Kidney epithelial cell (primary cell): Measurements from ENCODE around the gene B4GALNT3. TPM values are rescaled to one million over a fixed set of nuclear protein-coding genes. Genes with fewer than 3 reads are reported as not detected.

Source experiments
- DNase-seq: peaks from one replicate; pipeline ENCODE4 v3.0.0-alpha.2; 2010; ENCODE audit warnings: low read depth
- H3K27me3 ChIP-seq: 2 replicates; pipeline ENCODE4 v1.6.0; 2011; ENCODE audit warnings: low read length; ENCODE audit not compliant: control insufficient read depth, insufficient read depth
- H3K36me3 ChIP-seq: 2 replicates; pipeline ENCODE4 v1.5.1; 2011; ENCODE audit warnings: low read length; ENCODE audit not compliant: control insufficient read depth, insufficient read depth
- H3K4me3 ChIP-seq: 2 replicates; pipeline ENCODE4 v1.5.1; 2011; ENCODE audit warnings: low read depth, mild to moderate bottlenecking, control low read depth, low read length
- total RNA-seq: library from RNA; depleted of rRNA; stranded (reverse); fragments of >200 nt; gene quantifications from 2 replicates; pipeline ENCODE4 v1.2.3, GENCODE V29; 2015
- TF ChIP-seq, protein P1 (sequence below): IDR thresholded peaks from 2 replicates; pipeline ENCODE4 v1.5.1; 2011; ENCODE audit warnings: mild to moderate bottlenecking, moderate library complexity, low read length, control low read depth, inconsistent platforms; ENCODE audit not compliant: insufficient read depth, poor library complexity, severe bottlenecking

Gene B4GALNT3
- total RNA-seq, 1 donor from 2014 or later = 6.8 TPM

DNA sequence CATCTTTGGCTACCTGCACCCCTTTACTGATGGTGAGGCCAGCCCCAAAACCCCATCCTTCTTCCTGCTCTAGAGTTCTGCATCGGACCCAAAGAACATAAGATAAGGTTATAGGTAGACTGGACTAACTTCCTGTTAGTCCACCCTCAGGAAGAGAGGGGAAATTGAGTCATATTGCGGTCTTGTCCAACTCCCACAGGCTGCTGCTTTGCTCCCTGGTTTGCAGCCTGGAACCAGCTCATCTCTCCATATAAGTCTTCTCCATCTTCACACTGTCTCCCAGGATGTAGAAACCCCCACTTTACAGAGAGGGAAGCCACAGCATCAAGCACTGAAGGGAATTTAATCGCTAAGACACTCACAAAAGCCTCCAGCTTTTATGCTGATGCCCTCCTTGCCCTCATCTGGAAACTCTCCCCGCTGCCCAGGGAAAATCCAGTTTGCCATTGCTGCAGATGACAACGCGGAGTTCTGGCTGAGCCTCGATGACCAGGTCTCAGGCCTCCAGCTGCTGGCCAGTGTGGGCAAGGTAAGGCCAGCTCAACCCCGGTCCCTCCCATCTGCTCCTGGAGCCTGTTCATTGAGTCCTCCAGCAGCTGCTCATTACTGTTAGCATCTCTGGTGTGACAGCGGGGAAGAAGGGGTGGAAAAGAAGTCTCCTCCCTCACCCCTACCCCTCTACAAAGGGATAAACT is 85.3 kb downstream of the B4GALNT3 start:
- no peak for DNase-seq
- TF ChIP-seq, protein P1, sequence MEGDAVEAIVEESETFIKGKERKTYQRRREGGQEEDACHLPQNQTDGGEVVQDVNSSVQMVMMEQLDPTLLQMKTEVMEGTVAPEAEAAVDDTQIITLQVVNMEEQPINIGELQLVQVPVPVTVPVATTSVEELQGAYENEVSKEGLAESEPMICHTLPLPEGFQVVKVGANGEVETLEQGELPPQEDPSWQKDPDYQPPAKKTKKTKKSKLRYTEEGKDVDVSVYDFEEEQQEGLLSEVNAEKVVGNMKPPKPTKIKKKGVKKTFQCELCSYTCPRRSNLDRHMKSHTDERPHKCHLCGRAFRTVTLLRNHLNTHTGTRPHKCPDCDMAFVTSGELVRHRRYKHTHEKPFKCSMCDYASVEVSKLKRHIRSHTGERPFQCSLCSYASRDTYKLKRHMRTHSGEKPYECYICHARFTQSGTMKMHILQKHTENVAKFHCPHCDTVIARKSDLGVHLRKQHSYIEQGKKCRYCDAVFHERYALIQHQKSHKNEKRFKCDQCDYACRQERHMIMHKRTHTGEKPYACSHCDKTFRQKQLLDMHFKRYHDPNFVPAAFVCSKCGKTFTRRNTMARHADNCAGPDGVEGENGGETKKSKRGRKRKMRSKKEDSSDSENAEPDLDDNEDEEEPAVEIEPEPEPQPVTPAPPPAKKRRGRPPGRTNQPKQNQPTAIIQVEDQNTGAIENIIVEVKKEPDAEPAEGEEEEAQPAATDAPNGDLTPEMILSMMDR = no peak
- Histone ChIP-seq H3K27me3 (peaks cover 2% of the 10 kb centered on the region), H3K36me3 (no peaks in the 10 kb centered on the region), H3K4me3 (no peak overlapping the region)

DNA sequence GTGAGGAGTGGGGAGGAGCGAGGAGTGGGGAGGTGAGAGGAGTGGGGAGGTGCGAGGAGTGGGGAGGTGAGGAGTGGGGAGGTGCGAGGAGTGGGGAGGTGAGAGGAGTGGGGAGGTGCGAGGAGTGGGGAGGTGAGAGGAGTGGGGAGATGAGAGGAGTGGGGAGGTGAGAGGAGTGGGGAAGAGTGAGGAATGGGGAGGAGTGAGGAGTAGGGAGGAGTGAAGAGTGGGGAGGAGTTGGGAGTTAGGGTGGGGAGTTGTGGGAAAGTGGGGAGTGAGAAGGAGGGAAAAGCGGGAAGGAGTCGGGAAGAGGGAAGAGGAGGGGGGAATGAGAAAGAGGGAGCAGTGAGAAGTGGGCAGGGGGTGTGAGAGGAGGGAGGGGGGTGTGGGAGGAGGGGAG is 86.1 kb downstream of the B4GALNT3 start:
- H3K27me3 ChIP-seq = peaks cover 2% of the 10 kb centered on the region
- TF ChIP-seq, protein P1 = no peak

DNA sequence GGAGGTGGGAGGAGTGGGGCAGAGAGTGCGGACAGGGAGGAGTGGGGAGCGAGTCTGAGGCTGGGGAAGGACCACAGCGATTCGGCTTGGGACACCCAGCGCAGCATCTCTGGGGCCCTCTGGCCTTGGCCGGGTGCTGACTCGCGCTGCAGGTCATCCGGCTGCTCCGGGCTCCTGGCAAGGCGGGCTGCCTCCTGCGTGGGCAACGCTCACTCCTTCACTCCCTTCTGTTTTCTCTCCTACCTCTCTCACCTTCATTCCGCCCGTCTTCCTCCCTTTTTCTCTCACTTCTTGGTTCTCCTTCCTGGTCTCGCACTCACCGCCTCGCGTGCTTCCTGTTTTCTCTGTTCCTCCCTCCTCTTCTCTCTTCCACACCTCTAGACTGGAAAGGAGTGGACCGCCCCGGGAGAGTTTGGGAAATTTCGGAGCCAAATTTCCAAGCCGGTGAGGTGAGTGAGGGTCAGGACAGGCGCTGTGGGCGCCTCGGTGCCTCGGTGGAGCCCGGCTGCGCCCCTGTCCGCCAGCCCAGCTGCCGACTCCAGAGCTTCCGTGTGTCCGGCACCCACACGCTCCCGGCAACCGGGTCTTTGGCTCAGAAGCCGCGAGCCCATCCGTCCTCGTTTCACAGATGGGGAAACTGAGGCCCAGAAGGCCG is 86.7 kb downstream of the B4GALNT3 start:
- no peak overlapping the region for H3K4me3 ChIP-seq
- TF ChIP-seq, protein P1 = no peak
- no peak for DNase-seq
- H3K27me3 ChIP-seq = peaks cover 2% of the 10 kb centered on the region
- H3K36me3 ChIP-seq = no peaks in the 10 kb centered on the region

More for the DNA sequence above, 86.1 kb downstream of the B4GALNT3 start:
- Histone ChIP-seq H3K4me3 (no peak overlapping the region), H3K36me3 (no peaks in the 10 kb centered on the region)
- DNase-seq = no peak

DNA sequence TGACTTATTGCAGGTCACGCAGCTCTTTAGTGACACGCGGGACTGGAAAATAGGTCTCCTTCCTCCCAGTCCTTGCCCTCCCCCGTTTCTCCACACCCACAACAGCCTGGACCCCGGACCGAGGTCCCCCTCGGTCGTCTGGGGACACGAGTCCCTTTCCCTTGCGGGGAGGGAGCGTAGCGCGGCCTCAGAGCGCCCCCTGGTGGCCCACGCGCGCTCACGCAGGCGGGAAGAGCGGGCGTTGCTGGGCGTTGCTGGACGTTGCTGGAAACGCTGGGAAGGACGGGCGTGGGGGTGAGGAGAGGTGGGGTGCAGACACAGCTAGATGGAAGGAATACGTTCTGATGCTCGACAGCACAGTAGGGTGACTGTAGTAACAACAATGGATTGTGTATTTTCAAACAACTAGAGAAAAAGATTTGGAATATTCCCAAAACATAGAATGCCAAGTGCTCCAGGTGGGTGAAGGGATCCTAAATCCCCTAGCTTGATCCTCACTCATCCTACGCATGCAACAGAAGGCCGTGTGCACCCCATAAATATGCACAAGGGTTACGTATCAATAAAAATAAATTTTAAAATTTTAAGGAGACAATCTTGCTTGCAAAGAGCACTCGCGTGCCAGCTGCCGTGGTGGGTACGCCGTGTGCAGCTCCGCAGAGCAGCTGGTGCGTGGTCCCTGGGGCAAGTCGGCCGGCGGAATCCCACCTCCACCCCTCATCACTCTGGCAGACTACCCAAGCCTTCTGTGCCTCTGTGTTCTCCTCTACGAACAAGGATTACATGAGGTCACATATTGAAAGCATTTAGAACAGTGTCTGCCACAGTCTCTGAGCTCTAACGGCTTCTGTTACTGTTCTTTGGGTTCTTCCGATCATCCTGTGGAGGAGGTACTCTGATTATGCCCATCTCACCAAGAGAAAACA is 87.4 kb downstream of the B4GALNT3 start:
- Histone ChIP-seq H3K4me3 (no peak overlapping the region), H3K36me3 (no peaks in the 10 kb centered on the region), H3K27me3 (peaks cover 2% of the 10 kb centered on the region)
- no peak for DNase-seq
- TF ChIP-seq, protein P1 = peak; percentile 97

DNA sequence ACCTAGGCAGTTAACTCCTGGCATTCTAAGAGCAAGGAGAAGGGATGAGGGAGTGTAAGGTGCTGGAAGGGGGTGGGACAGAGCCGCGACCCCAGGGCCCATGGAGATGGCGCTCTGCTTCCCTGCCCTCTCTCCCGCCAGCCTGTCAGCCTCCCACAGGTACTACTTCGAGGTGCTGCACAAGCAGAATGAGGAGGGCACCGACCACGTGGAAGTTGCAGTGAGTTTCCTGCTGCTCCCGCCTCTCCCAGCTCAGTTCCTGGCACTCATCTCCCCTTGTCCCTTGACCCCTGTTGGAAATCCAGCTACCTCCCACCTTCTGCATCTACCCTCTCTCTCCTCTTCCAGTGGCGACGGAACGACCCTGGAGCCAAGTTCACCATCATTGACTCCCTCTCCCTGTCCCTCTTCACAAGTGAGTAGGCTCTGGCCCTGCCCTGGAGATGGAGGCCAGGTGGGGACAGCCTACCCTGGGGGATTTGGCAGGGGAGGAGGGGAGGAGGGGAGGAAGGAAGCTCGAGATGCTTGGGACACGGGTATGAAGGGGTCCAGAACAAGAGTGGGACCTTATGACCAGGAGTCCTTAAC is 88.2 kb downstream of the B4GALNT3 start:
- no peak for DNase-seq
- TF ChIP-seq, protein P1 = no peak

More for the DNA sequence above, 88.2 kb downstream of the B4GALNT3 start:
- Histone ChIP-seq H3K36me3 (no peaks in the 10 kb centered on the region), H3K27me3 (peaks cover 2% of the 10 kb centered on the region), H3K4me3 (no peak overlapping the region)
